Esophagus muscularis mucosa (tissue), 4 donors: ENCODE measurements around the gene ZFAND2B. TPM values are rescaled to one million over a fixed set of nuclear protein-coding genes. Genes with fewer than 3 reads are reported as not detected.

Experiments
- DNase-seq: peaks from one replicate; pipeline ENCODE4 v3.0.0-alpha.2; 2017; ENCODE audit errors: extremely low spot score
- H3K27ac ChIP-seq, 4 donors: fragments of 200-600 bp; sonication (generic); replicated peaks in 1 of 4; 1 replicate in 3 of 4; 2 replicates in 1 of 4; pipeline ENCODE4 v1.5.1; 2016 to 2019; ENCODE audit warnings: mild to moderate bottlenecking in 1 of 4
- H3K27me3 ChIP-seq, 4 donors: fragments of 200-600 bp; sonication (generic); one replicate each; pipeline versions ENCODE4 v1.5.1 to v1.6.0; 2016 to 2019
- H3K36me3 ChIP-seq, 4 donors: fragments of 200-600 bp; sonication (generic); one replicate each; pipeline ENCODE4 v1.5.1; 2016 to 2019
- H3K4me1 ChIP-seq, 4 donors: fragments of 200-600 bp; sonication (generic); one replicate each; pipeline ENCODE4 v1.5.1; 2016 to 2019
- H3K4me3 ChIP-seq, 4 donors: fragments of 200-600 bp; sonication (generic); 1 replicate in 2 of 4; 2 replicates in 2 of 4; pipeline ENCODE4 v1.5.1; 2016 to 2019; ENCODE audit warnings: mild to moderate bottlenecking in 4 of 4, moderate library complexity in 1 of 4
- H3K9me3 ChIP-seq, 4 donors: fragments of 200-600 bp; sonication (generic); 1 replicate in 3 of 4; 2 replicates in 1 of 4; pipeline ENCODE4 v1.5.1; 2016 to 2019
- EP300 ChIP-seq: sonication (generic); formaldehyde crosslinking; IDR thresholded peaks from one replicate; pipeline ENCODE4 v1.6.1; 2017; ENCODE audit warnings: antibody characterized with exemption
- POLR2A ChIP-seq: fragments of 450-650 bp; IDR thresholded peaks from one replicate; pipeline ENCODE4 v1.6.1; 2017; ENCODE audit warnings: antibody characterized with exemption, moderate library complexity, mild to moderate bottlenecking, low read depth
- POLR2AphosphoS5 ChIP-seq, 2 donors: sonication (generic); formaldehyde crosslinking; IDR thresholded peaks; one replicate each; pipeline ENCODE4 v1.6.1; 2017; ENCODE audit warnings: antibody characterized with exemption in 2 of 2
- WGBS: methylation state at CpG from one replicate; pipeline ENCODE4 v1.1.5; 2018; 5-methylcytosine and 5-hydroxymethylcytosine counted together
- intact Hi-C: fragments of 100-400 bp; cut with DNase I; formaldehyde crosslinking; loops from one replicate; pipeline ENCODE4 v1.15.1; 2023
- total RNA-seq, 4 donors: library from RNA; depleted of rRNA; stranded (reverse); fragments of >200 nt; gene quantifications; one replicate each; pipeline versions ENCODE4 v1.1.0 to v1.2.1, GENCODE V29; 2016
- TF ChIP-seq, protein P1 (sequence below), 3 experiments: fragments of 200-600 bp in 2 of 3; fragments of 450-650 bp in 1 of 3; sonication (generic) in 2 of 3; IDR thresholded peaks; one replicate each; pipeline ENCODE4 v1.5.1; 2017 to 2019; ENCODE audit warnings: antibody characterized with exemption in 3 of 3, mild to moderate bottlenecking in 2 of 3, moderate library complexity in 1 of 3

ZFAND2B gene
- total RNA-seq, 4 donors from 2014 or later, result 27.0 to 50.1 (median 36.9) TPM

GRCh38 chr2:219228911-219229304 lies 22.3 kb downstream of the ZFAND2B start:
- Histone ChIP-seq H3K9me3 (no peaks in the 10 kb centered on the region), H3K4me3 (peak overlapping the region; percentile 63 to 88 (median 80)), H3K4me1 (peaks cover 27 to 52% (median 40%) of the 10 kb centered on the region in 4 donors), H3K27ac (peak overlapping the region; percentile 90 to 98 (median 94)), H3K27me3 (no peaks in the 10 kb centered on the region), H3K36me3 (peaks cover 31 to 64% (median 54%) of the 10 kb centered on the region in 4 donors)
- intact Hi-C loops, result loop anchor here (2.0 kb wide), 1 partner anchor 16 kb away; the partner anchor contains the start of genes GLB1L and STK16
- no peak for DNase-seq
- TF ChIP-seq POLR2A (no peak), POLR2AphosphoS5 (IDR thresholded peaks at IDR 0.05) (no peak), EP300 (no peak)
- TF ChIP-seq, protein P1, sequence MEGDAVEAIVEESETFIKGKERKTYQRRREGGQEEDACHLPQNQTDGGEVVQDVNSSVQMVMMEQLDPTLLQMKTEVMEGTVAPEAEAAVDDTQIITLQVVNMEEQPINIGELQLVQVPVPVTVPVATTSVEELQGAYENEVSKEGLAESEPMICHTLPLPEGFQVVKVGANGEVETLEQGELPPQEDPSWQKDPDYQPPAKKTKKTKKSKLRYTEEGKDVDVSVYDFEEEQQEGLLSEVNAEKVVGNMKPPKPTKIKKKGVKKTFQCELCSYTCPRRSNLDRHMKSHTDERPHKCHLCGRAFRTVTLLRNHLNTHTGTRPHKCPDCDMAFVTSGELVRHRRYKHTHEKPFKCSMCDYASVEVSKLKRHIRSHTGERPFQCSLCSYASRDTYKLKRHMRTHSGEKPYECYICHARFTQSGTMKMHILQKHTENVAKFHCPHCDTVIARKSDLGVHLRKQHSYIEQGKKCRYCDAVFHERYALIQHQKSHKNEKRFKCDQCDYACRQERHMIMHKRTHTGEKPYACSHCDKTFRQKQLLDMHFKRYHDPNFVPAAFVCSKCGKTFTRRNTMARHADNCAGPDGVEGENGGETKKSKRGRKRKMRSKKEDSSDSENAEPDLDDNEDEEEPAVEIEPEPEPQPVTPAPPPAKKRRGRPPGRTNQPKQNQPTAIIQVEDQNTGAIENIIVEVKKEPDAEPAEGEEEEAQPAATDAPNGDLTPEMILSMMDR (IDR thresholded peaks at IDR 0.05), result no peak
- WGBS, result 0% methylated on average over 2 of the region's 19 CpGs

DNA sequence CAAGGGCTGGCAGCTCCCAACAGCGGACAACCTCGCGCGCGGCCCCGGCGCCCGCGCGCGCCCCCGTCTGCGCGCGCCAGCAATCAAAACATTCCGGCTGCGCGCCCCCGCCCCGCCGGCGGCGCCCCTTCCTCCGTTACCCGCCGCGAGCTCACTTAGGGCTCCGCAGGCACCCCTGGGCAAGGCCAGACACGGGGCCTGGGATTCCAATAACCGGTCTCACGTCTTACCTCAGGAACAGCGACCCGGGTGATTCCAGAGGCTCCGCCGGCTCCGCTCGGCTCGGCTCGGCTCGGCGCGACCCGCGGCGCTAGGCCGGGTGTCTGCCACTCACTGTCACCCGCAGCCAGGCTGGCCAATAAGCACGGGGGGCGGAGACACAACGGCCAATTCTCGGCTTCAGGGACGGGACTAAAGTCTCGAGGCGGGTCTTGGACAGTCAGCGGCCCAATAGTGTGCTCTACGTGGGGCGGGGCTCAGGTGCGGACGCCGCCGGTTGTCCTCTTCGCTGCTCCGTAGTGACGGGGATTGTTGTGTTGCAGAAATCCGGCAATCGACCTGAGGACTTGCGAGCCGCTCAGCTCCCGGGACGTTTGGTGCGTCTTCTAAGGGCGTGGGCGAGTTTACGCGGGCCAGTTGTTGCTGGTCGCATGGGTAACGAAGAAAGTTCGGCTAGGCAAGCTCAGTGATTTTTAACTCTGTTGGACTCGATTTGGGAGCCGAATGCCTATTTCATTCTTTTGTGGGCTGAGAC lies 22.9 kb downstream of the ZFAND2B start, which contains the start of the genes ANKZF1 and ATG9A:
Gene ANKZF1, plus strand, starts transcription at position 502 of the 754 bp plus-strand sequence. CDS start 452 bp downstream, outside the sequence.
Gene ATG9A, minus strand, starts transcription at position 332 of the 754 bp plus-strand sequence. CDS start 1,612 bp downstream, outside the sequence.
- intact Hi-C loops, result loop anchor here (2.0 kb wide), 1 partner anchor 15 kb away; the partner anchor contains the start of genes GLB1L and STK16
- peaks cover 31 to 64% (median 54%) of the 10 kb centered on the region in 4 donors for H3K36me3 ChIP-seq

DNA sequence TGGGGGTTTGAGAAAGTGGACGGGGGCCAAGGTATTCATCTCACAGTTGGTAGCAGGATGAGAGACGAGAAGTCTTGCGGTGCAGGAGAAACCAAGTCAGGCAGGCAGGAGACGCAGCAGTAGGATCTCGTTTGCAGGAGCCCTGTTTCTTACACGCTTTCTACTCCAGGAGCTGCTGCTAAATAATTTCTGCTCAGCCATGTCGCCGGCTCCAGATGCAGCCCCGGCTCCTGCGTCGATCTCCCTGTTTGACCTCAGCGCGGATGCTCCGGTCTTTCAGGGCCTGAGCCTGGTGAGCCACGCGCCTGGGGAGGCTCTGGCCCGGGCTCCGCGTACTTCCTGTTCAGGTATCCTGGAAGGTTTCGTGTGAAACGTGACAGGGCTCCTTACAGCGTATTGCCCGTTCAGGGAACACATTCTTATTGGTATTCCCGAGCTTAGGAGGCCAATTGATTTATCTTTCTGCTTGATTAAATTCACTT lies 23.5 kb downstream of the ZFAND2B start:
- intact Hi-C loops, result no loop called here
- TF ChIP-seq POLR2A (no peak), EP300 (no peak), POLR2AphosphoS5 (IDR thresholded peaks at IDR 0.05) (no peak)
- TF ChIP-seq, protein P1 (IDR thresholded peaks at IDR 0.05), result no peak
- peak overlapping the region; percentile 90 to 98 (median 94) for H3K27ac ChIP-seq
- H3K27me3 ChIP-seq, result no peaks in the 10 kb centered on the region
- DNase-seq, result no peak
- H3K9me3 ChIP-seq, result no peaks in the 10 kb centered on the region
- H3K36me3 ChIP-seq, result peaks cover 31 to 64% (median 54%) of the 10 kb centered on the region in 4 donors
- peaks cover 27 to 52% (median 40%) of the 10 kb centered on the region in 4 donors for H3K4me1 ChIP-seq
- 0% methylated on average over 19 of the region's 24 CpGs for WGBS
- H3K4me3 ChIP-seq, result peak overlapping the region; percentile 63 to 88 (median 80)

More for the DNA sequence above, 22.9 kb downstream of the ZFAND2B start, which contains the start of the genes ANKZF1 and ATG9A:
- peaks cover 27 to 52% (median 40%) of the 10 kb centered on the region in 4 donors for H3K4me1 ChIP-seq
- peak within 1 kb of the TSS; percentile 63 to 88 (median 80) for H3K4me3 ChIP-seq
- no peaks in the 10 kb centered on the region for H3K27me3 ChIP-seq
- H3K9me3 ChIP-seq, result no peaks in the 10 kb centered on the region
- under 1% methylated on average over 25 of the region's 80 CpGs for WGBS
- TF ChIP-seq EP300 (peak; percentile 28), POLR2AphosphoS5 (IDR thresholded peaks at IDR 0.05) (peak; percentile 96 to 98), POLR2A (peak; percentile 51)
- TF ChIP-seq, protein P1 (IDR thresholded peaks at IDR 0.05), result no peak
- peak; percentile 100 for DNase-seq
- H3K27ac ChIP-seq, result peak within 1 kb of the TSS; percentile 90 to 98 (median 94)

- H3K9me3 ChIP-seq, result no peaks in the 10 kb centered on the region
- H3K4me1 ChIP-seq, result peaks cover 15 to 21% (median 20%) of the 10 kb centered on the region in 4 donors
- intact Hi-C loops, result no loop called here
- no peak overlapping the region for H3K4me3 ChIP-seq
- peaks cover 60 to 80% (median 71%) of the 10 kb centered on the region in 4 donors for H3K36me3 ChIP-seq
- no peak overlapping the region for H3K27ac ChIP-seq
- WGBS, result 84% methylated on average over 3 of the region's 3 CpGs
- TF ChIP-seq EP300 (no peak), POLR2A (no peak), POLR2AphosphoS5 (IDR thresholded peaks at IDR 0.05) (no peak)
- TF ChIP-seq, protein P1 (IDR thresholded peaks at IDR 0.05), result no peak
- no peaks in the 10 kb centered on the region for H3K27me3 ChIP-seq
- no peak for DNase-seq
Observed at GRCh38 chr2:219234331-219234730, 27.7 kb downstream of the ZFAND2B start.
